Measurements from ENCODE around the gene C9orf85. TPM values are rescaled to one million over a fixed set of nuclear protein-coding genes. Genes with fewer than 3 reads are reported as not detected.
"Not testable (repeated sequence)": the region's sequence is repeated elsewhere in the genome, so short reads cannot be mapped to it uniquely, and the experiment has no call there.

The C9orf85 gene
- polyA plus RNA-seq, 1 donor: 15.7 TPM

- Histone ChIP-seq H3K4me3 (ENCODE audit: low read length) (no peak overlapping the region), H3K27ac (ENCODE audit: low read length) (no peak overlapping the region), H3K27me3 (ENCODE audit: control insufficient read depth, insufficient read depth, low read length) (no peaks in the 10 kb centered on the region), H3K36me3 (ENCODE audit: control insufficient read depth, insufficient read depth, low read length) (no peaks in the 10 kb centered on the region), H3K9me3 (ENCODE audit: control insufficient read depth, low read depth, low read length) (no peaks in the 10 kb centered on the region), H3K4me1 (ENCODE audit: control insufficient read depth, insufficient read depth, low read length) (peaks cover 5% of the 10 kb centered on the region)
- DNase-seq: no peak
- 100% methylated on average over 1 of the region's 2 CpGs for WGBS (ENCODE audit: insufficient coverage, low lambda C conversion rate)
These were observed 29.7 kb downstream of the C9orf85 start for GRCh38 chr9:71941060-71941568.

- peak; percentile 3 to 14 for DNase-seq
- WGBS (ENCODE audit: insufficient coverage, low lambda C conversion rate): no CpG with 5 or more reads among the region's 2 CpGs
- H3K36me3 ChIP-seq (ENCODE audit: control insufficient read depth, insufficient read depth, low read length): no peaks in the 10 kb centered on the region
- H3K4me3 ChIP-seq (ENCODE audit: low read length): no peak overlapping the region
- no peak overlapping the region for H3K27ac ChIP-seq (ENCODE audit: low read length)
- H3K9me3 ChIP-seq (ENCODE audit: control insufficient read depth, low read depth, low read length): no peaks in the 10 kb centered on the region
- no peaks in the 10 kb centered on the region for H3K27me3 ChIP-seq (ENCODE audit: control insufficient read depth, insufficient read depth, low read length)
- H3K4me1 ChIP-seq (ENCODE audit: control insufficient read depth, insufficient read depth, low read length): peaks cover 5% of the 10 kb centered on the region
These were observed 30.6 kb downstream of the C9orf85 start for GRCh38 chr9:71941998-71942567.

GRCh38 chr9:71944754-71945375, 33.4 kb downstream of the C9orf85 start:
- WGBS (ENCODE audit: insufficient coverage, low lambda C conversion rate): 20% methylated on average over 1 of the region's 2 CpGs
- Histone ChIP-seq H3K4me1 (ENCODE audit: control insufficient read depth, insufficient read depth, low read length) (peaks cover 5% of the 10 kb centered on the region), H3K36me3 (ENCODE audit: control insufficient read depth, insufficient read depth, low read length) (peaks cover 5% of the 10 kb centered on the region), H3K27ac (ENCODE audit: low read length) (peak overlapping the region; percentile 64), H3K9me3 (ENCODE audit: control insufficient read depth, low read depth, low read length) (no peaks in the 10 kb centered on the region), H3K27me3 (ENCODE audit: control insufficient read depth, insufficient read depth, low read length) (no peaks in the 10 kb centered on the region), H3K4me3 (ENCODE audit: low read length) (no peak overlapping the region)
- peak; percentile 65 to 83 for DNase-seq

- H3K4me1 ChIP-seq (ENCODE audit: control insufficient read depth, insufficient read depth, low read length); H3K4me3 ChIP-seq (ENCODE audit: low read length); DNase-seq; H3K27me3 ChIP-seq (ENCODE audit: control insufficient read depth, insufficient read depth, low read length); H3K27ac ChIP-seq (ENCODE audit: low read length); H3K9me3 ChIP-seq (ENCODE audit: control insufficient read depth, low read depth, low read length); H3K36me3 ChIP-seq (ENCODE audit: control insufficient read depth, insufficient read depth, low read length): not testable (repeated sequence)
- WGBS (ENCODE audit: insufficient coverage, low lambda C conversion rate): 94% methylated on average over 2 of the region's 2 CpGs
These were observed 43.2 kb downstream of the C9orf85 start for GRCh38 chr9:71954652-71955051.

GRCh38 chr9:71955300-71955915, 44.0 kb downstream of the C9orf85 start:
- whole genome bisulfite sequencing (ENCODE audit: insufficient coverage, low lambda C conversion rate): no CpG with 5 or more reads among the region's 1 CpG
- peaks cover 2% of the 10 kb centered on the region for H3K36me3 ChIP-seq (ENCODE audit: control insufficient read depth, insufficient read depth, low read length)
- DNase-seq: no peak

GRCh38 chr9:71962328-71962727, 50.9 kb downstream of the C9orf85 start:
- Histone ChIP-seq H3K4me3 (ENCODE audit: low read length) (no peak overlapping the region), H3K27ac (ENCODE audit: low read length) (peak overlapping the region; percentile 64), H3K36me3 (ENCODE audit: control insufficient read depth, insufficient read depth, low read length) (peaks cover 4% of the 10 kb centered on the region), H3K27me3 (ENCODE audit: control insufficient read depth, insufficient read depth, low read length) (no peaks in the 10 kb centered on the region), H3K9me3 (ENCODE audit: control insufficient read depth, low read depth, low read length) (peaks cover 3% of the 10 kb centered on the region), H3K4me1 (ENCODE audit: control insufficient read depth, insufficient read depth, low read length) (peaks cover 9% of the 10 kb centered on the region)
- WGBS (ENCODE audit: insufficient coverage, low lambda C conversion rate): 7% methylated on average over 3 of the region's 4 CpGs
- DNase-seq: peak; percentile 45 to 86

More at GRCh38 chr9:71955300-71955915, 44.0 kb downstream of the C9orf85 start:
- Histone ChIP-seq H3K4me1 (ENCODE audit: control insufficient read depth, insufficient read depth, low read length) (no peaks in the 10 kb centered on the region), H3K4me3 (ENCODE audit: low read length) (no peak overlapping the region), H3K27me3 (ENCODE audit: control insufficient read depth, insufficient read depth, low read length) (no peaks in the 10 kb centered on the region), H3K9me3 (ENCODE audit: control insufficient read depth, low read depth, low read length) (no peaks in the 10 kb centered on the region), H3K27ac (ENCODE audit: low read length) (no peak overlapping the region)

GRCh38 chr9:71963471-71963996, 52.1 kb downstream of the C9orf85 start:
- WGBS (ENCODE audit: insufficient coverage, low lambda C conversion rate): 93% methylated on average over 3 of the region's 29 CpGs

GRCh38 chr9:71965403-71965802, 54.0 kb downstream of the C9orf85 start:
- DNase-seq: no peak
- Histone ChIP-seq H3K27me3 (ENCODE audit: control insufficient read depth, insufficient read depth, low read length) (no peaks in the 10 kb centered on the region), H3K9me3 (ENCODE audit: control insufficient read depth, low read depth, low read length) (peaks cover 5% of the 10 kb centered on the region), H3K36me3 (ENCODE audit: control insufficient read depth, insufficient read depth, low read length) (peaks cover 4% of the 10 kb centered on the region), H3K4me1 (ENCODE audit: control insufficient read depth, insufficient read depth, low read length) (peaks cover 9% of the 10 kb centered on the region), H3K4me3 (ENCODE audit: low read length) (no peak overlapping the region), H3K27ac (ENCODE audit: low read length) (no peak overlapping the region)
- WGBS (ENCODE audit: insufficient coverage, low lambda C conversion rate): no CpG with 5 or more reads among the region's 1 CpG

More at GRCh38 chr9:71963471-71963996, 52.1 kb downstream of the C9orf85 start:
- not testable (repeated sequence) for H3K27me3 ChIP-seq (ENCODE audit: control insufficient read depth, insufficient read depth, low read length); DNase-seq; H3K4me1 ChIP-seq (ENCODE audit: control insufficient read depth, insufficient read depth, low read length); H3K27ac ChIP-seq (ENCODE audit: low read length); H3K4me3 ChIP-seq (ENCODE audit: low read length); H3K9me3 ChIP-seq (ENCODE audit: control insufficient read depth, low read depth, low read length); H3K36me3 ChIP-seq (ENCODE audit: control insufficient read depth, insufficient read depth, low read length)

- no peak overlapping the region for H3K4me3 ChIP-seq (ENCODE audit: low read length)
- H3K4me1 ChIP-seq (ENCODE audit: control insufficient read depth, insufficient read depth, low read length): peaks cover 9% of the 10 kb centered on the region
- H3K36me3 ChIP-seq (ENCODE audit: control insufficient read depth, insufficient read depth, low read length): peaks cover 4% of the 10 kb centered on the region
- DNase-seq: no peak
- H3K9me3 ChIP-seq (ENCODE audit: control insufficient read depth, low read depth, low read length): peaks cover 5% of the 10 kb centered on the region
- no peaks in the 10 kb centered on the region for H3K27me3 ChIP-seq (ENCODE audit: control insufficient read depth, insufficient read depth, low read length)
- no peak overlapping the region for H3K27ac ChIP-seq (ENCODE audit: low read length)
- 65% methylated on average over 4 of the region's 5 CpGs for WGBS (ENCODE audit: insufficient coverage, low lambda C conversion rate)
These were observed 55.2 kb downstream of the C9orf85 start for GRCh38 chr9:71966601-71967000.

GRCh38 chr9:71968541-71969090, 57.2 kb downstream of the C9orf85 start:
- no CpG with 5 or more reads among the region's 10 CpGs for WGBS (ENCODE audit: insufficient coverage, low lambda C conversion rate)
- no peak for DNase-seq
- Histone ChIP-seq H3K27me3 (ENCODE audit: control insufficient read depth, insufficient read depth, low read length) (no peaks in the 10 kb centered on the region), H3K36me3 (ENCODE audit: control insufficient read depth, insufficient read depth, low read length) (peaks cover 4% of the 10 kb centered on the region), H3K27ac (ENCODE audit: low read length) (no peak overlapping the region), H3K4me3 (ENCODE audit: low read length) (no peak overlapping the region), H3K9me3 (ENCODE audit: control insufficient read depth, low read depth, low read length) (peaks cover 3% of the 10 kb centered on the region), H3K4me1 (ENCODE audit: control insufficient read depth, insufficient read depth, low read length) (no peaks in the 10 kb centered on the region)

Measured in large intestine (tissue), 3 donors.